Lung microvascular endothelial cell (primary cell): ENCODE data around the gene CRHBP. TPM values are rescaled to one million over a fixed set of nuclear protein-coding genes. Genes with fewer than 3 reads are reported as not detected.
"Not testable (repeated sequence)": the region's sequence is repeated elsewhere in the genome, so short reads cannot be mapped to it uniquely, and the experiment has no call there.

Source experiments
- DNase-seq, 2 donors: peaks; one replicate each; pipeline versions ENCODE4 v3.0.0 to v3.0.0-alpha.2; 2010; ENCODE audit warnings: low read depth in 2 of 2
- total RNA-seq: library from RNA; depleted of rRNA; stranded (reverse); fragments of >200 nt; gene quantifications from 2 replicates; pipeline ENCODE4 v1.2.1, GENCODE V29; 2014

Gene CRHBP
- total RNA-seq, 1 donor from 2014 or later, result not detected

DNA sequence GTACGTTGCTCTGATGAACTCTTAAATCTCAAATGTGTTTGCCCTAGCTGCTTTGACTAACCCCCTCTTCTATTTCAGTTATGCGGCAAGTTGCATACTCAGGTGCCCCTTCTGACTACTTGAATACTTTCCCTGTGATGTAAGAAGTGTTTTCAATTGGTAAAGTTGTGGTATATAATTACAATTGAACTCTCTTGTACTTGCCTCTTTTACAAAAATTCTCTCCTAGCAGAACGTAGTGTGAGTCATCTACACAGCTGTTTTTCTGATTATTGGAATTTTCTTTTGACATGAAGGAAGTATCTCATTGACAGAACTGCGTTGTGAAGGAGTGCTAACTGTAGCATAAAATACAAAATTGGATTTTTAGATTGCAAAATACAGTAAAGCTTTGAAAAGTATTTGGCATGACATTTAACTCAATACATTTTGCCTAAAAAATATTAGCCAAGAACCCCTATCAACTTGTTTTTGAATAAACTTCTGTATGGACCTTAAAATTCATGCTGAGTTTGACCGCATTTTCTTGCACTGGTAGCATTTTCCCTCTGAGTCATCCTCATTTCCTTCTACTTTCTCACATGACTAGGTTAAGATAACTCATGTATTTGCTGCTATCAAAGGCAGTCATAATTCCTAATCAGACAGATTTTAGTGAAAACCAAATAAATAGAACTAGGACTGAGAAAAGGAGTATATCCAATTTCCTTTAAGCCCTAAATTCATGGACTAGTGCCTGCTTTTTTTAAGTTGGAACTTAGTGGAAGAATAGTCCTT lies 6.3 kb downstream of the CRHBP start:
- DNase-seq, result peak in 1 of 2 donors; percentile 79

DNA sequence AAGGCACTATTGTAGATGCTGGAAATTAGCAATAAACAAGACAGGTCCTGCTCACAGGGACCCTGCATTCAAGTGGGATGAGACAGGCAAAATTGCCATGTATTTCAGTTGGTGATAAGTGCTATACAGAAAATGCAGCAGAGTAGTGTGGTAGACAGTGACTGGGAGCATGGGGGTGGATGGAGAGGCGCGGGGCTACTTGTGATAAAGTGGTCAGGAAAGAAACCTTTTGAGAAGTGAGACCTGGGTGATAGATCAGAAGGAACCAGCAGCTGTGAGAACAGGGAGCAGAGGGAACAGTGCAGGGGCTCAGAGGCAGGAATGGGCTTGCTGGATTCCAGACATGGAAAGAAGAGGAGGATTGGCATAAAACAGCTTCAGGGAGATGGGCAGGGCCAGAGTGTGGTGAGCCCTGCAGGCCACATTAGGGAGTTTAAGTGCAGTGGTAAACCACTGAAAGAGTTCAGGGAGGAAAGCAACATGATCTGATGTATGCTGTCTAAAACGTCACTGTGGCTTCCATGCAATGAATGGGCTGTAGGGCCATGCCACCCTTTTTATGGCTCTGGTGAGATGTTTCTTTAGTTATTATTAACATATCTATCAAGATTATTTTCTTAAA lies 7.3 kb downstream of the CRHBP start:
- no peak for DNase-seq

DNA sequence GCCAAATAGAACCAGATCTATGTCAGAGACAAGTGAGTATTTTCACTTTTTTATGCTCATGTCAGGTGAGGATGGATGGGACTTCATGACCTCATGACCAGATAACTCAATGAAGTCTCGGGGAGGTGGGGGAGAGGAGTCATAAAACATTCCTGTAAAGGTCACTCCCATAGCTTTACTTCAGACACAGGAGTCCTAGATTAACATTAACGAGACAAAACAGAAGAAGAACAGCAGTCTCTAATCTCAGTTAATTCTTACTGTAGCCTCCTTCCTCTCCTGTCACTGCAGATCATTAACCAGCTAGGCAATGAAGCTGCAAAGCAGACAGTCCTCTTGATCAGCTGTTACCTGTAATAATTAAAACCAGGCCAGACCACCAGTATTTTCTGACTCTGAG lies 11.2 kb downstream of the CRHBP start:
- no peak for DNase-seq

DNA sequence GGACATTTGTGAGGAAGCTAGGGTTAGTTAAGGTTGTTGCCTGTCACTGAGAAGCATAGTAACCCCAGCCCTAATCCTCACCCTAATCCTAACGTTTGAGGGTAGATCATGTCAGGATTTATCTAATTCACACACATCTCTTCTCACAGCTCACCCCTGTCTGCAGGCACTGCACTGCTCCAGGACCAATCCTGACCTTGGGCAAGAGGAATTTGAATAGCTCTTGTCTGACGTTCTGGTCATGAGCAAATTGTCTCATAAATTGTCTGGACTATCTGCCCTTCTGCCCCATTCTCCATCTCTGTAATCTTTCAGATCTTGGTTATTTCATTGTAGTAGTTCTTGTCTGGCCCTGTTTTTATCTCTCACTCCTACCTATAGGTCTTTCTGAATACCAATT lies 18.7 kb downstream of the CRHBP start:
- no peak for DNase-seq

DNA sequence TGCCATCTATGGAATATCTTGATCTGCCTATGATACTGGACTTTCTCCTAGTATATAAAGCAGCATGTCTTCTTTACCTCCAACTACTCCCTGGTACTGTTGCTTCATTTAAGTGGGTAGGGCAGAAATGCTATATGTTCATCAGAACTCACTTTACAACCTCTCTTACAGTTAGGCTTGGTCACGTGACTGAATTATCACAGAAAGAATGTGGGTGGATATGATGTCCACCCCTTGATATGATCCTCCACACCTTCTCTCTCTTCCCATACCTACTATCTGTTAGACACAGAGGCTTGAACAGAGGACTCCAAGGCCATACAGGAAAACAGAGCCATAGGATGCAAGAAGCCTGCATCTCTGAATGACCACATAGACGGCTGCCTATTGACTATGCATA lies 19.8 kb downstream of the CRHBP start:
- no peak for DNase-seq

DNA sequence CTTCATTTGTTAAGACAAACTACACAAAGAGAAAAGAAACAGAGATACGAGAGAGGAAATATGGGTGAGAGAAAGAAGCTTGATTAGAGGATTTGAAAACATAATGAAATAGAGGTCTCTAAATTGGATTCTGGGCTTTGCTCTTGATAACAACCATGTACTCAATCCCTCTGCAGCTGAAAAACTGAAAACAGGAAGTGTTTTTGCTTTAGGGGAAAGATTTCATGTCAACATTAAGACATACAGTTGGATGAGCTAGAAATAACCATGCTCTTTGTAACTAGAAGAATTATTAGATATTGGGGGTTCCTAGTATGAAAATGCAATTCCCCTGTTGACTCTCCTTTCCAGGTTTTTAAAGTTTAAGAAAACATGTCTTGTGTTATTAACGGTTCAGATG lies 21.9 kb downstream of the CRHBP start:
- no peak for DNase-seq

DNA sequence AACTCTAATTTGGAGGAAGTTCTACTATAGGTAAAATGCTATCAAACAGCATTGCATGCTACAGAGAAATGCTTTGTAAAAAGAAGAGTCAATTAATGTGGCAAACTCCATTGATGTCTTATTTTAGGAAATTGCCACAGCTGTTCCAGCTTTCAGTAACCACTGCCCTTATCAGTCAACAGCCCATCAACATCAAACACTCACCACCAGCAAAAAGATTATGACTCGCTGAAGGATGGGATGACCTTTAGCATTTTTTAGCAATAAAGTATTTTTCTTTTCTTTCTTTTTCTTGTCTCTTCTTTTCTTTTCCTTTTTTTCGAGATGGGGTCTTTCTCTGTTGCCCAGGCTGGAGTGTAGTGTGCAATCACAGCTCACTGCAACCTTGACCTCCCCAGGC lies 26.0 kb downstream of the CRHBP start:
- no peak for DNase-seq

DNA sequence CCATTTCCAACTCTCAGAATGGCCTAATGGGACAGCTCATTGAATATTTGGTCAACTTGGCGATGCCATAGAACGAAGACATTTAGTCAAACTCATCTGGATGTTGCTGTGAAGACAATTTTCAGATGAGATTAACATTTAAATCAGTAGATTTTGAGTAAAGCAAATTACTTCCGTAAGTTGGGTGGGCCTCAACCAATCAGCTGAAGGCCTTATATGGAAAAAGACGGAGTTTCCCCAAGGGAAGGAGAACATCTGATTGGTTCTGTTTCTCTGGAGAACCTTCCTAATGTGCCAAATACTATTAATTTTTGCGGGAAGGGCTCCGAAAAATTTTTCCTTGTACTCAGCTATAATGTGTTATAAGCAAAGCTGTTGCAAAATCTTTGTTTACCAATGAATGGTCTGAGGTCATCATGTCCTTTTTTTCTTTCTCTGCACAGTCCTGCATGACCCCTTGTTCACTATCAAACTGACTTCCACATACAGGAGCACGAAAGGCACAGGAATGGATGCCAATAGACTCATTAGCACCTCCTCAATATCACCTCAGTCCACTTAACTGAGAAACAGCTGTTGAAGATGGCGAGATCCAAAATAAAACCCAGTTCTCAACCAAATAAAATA lies 27.8 kb downstream of the CRHBP start:
- no peak for DNase-seq

DNA sequence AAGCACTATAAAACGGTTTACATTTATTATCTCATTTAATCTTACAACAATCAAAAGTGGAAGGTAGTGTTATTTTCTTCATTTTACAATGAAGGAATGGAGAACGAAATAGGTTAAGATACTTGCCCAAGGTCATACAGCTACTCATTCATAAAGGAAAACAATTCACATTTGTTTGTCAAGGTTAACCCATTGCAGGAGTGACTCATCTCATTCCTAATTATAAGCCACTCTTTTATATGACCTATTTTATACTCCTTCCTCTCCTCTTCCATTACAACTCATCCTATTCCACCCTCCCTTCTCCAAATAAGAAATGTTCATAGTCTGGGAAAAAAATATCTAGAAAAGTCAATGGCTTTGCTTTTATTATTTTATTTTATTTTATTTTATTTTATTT lies 29.6 kb downstream of the CRHBP start:
- DNase-seq, result no peak

DNA sequence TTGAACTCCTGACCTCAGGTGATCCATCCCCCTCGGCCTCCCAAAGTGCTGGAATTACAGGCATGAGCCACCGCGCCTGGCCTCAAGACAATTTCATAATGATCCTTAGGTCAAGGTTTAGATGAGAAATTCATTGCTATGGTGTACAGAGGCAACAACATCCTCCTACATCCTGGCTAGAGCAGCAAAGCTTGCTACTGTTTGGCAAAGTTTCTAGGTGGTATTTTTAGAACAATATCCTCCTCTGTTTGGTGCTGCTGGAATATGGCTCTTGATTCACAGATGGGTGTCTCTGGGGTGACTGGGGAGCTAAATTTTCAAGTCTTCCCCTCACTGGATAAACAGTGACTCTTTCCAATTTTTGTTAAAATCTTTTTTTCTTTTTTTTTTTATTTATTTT lies 30.6 kb downstream of the CRHBP start:
- DNase-seq, result no peak

DNA sequence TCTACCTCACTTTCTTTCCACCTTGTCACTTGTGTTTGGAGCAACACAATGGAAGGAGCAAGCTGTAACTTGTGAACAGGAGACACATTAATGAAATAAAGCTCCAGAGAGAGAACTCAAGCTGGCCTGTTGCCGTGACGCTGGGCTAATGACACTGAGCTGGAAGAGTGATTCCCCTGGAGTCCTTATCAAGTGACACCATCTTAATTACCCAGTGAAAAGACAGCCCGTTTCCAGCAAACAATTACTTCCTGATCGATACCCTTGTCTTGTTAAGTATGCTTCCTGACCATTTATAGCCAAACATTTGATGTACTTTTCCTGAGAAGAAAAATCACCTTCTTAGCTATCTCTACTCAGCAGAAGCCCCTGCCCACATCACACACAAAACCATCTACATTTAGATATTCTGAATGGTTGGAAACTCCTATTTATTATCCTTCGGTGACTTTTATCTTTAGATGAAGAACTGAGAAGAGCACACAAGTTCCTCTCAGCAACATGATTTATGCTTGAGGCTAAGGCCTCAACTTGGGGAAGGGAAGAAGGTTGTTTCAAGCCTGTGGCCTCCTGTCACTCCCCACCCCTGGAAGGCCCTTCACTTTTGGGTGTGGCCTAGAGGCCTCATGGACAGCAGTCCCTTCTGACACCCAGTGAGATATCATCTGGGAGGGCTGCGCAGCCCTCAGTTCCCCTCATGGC lies 34.1 kb downstream of the CRHBP start:
- DNase-seq, result no peak

DNA sequence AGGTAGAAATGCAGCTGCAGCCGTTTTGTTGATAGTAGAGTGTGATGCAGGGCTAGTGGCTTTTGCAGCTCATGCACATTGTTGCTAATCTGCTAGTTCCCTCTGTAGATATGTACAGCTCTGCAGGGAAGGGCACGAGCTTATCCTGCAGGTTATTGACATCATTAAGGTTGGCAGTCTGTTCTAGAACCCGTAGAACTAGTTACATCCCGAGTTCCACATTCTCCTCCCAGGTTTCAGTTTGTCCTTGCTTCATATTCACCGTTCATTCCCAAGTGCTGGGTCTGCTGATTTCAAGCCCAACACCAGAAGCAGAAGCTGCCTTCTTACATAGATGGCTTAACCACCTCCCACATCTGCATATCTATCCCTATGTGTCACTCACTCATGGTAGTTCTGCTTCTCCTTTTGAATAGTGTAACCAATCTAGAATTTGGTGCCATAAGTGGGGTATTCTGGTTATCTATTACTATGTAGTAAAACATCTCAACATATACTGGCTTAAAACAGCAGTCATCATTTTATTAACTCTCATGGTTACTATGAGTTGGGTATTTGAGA lies 38.1 kb downstream of the CRHBP start:
- DNase-seq, result no peak

DNA sequence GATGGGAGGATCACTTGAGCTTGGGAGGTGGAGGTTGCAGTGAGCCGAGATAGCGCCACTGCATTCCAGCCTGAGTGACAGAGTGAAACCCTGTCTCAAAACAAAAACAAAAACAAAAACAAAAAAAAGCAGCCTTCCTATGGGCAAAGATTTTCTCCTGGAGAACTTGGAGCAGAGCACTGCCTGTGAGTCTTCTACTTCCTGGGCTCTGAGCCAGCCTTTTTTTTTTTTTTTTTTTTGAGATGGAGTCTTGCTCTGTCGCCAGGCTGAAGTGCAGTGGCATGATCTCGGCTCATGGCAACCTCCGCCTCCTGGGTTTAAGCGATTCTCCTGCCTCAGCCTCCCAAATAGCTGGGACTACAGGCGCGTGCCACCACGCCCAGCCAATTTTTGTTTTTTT lies 40.6 kb downstream of the CRHBP start:
- not testable (repeated sequence) for DNase-seq

DNA sequence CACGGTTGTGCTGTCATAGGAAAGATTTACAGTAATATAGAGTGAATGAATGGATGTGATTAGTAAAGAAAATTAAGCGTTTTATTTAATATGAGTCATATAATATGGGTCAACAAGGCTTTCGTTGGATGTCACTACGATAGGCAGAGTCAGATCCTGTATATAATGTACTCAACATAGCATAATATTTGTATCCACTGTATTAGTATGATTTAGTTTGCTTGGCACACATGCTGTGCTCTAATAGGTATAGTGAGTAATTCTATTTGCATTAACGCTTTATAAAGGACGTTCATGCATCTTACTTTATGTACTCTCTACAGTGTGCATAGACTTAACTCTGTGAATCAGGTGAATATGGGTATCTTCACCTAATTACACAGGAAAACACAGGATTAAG lies 41.5 kb downstream of the CRHBP start:
- no peak for DNase-seq

DNA sequence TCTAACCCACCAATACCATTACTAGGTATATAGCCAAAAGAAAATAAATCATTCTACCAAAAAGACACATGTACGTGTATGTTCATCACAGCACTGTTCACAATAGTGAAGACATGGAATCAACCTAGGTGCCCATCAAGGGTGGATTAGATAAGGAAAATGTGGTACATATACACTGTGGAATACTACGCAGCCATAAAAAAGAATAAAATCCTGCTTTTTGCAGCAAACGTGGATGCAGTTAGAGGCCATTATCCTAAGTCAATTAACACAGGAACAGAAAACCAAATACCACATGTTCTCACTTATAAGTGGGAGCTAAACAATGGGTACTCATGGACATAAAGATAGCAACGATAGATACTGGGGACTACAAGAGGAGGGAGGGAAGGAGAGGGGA lies 45.4 kb downstream of the CRHBP start:
- DNase-seq, result not testable (repeated sequence)

DNA sequence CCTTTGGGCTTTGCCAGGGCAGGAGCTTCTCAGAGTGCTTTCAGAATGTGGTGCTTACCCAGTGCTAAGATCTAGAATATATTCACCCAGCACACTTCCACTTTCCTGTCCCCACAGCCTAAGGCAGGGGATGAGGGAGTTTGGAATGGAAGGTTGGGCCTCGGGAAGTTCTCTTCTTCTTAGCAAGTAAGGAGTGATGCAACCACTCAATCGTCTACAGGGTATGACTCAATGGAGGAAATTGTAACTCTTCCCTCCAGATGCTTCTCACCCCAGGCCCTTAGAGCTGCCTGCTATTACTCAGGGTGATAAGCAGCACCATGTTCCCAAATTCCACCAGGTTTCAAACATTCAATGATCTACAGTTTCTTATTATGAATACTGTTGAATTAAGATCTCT lies 46.6 kb downstream of the CRHBP start:
- DNase-seq, result peak in 1 of 2 donors; percentile 57

DNA sequence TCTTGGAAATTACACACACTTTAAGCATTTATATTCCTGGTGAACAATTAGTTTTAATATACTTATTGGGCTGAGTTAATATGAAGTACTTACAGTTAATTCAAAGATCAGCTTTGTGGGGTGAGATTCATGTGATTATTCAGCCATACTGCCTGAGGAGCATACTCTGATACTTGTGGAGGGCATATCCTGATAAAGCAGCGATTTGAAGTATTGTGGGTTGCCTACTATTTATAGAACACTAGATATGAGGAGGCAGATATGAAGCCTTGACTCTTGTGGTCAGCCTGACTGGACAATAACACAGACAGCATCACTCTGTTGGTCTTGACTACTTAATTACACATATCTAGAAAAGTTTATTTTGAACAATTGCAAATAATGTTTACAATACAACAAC lies 50.4 kb downstream of the CRHBP start:
- DNase-seq, result no peak

DNA sequence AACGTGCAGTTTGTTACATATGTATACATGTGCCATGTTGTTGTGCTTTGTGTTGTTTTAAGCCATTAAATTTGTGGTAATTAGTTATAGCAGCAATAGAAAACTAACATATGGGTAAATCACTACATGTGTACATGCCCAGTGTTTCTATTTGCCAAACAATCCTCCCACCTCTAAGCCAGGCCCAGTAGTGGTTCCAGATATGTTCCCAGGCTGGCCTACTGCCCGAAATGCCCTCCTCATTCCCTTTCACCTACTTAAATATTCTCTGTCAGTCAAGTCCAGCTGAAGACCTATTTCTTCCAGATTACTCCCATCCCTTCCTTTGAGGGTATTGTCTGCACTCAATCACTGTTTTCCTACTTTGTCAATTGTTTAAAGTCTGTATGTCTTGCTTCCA lies 53.3 kb downstream of the CRHBP start:
- DNase-seq, result no peak

DNA sequence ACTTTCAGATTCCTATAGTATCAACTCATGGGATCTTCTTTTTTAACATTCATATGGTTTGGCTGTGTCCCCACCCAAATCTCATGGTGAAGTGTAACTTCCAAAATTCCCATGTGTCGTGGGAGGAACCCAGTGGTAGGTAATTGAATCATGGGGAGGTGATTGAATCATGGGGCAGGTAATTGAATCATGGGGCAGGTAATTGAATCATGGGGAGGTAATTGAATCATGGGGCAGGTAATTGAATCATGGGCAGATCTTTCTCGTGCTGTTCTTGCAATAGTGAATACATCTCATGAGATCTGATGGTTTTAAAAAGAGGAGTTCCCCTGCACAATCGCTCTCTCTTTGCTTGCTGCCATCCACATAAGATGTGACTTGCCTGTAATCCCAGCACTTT lies 55.6 kb downstream of the CRHBP start:
- DNase-seq, result no peak

DNA sequence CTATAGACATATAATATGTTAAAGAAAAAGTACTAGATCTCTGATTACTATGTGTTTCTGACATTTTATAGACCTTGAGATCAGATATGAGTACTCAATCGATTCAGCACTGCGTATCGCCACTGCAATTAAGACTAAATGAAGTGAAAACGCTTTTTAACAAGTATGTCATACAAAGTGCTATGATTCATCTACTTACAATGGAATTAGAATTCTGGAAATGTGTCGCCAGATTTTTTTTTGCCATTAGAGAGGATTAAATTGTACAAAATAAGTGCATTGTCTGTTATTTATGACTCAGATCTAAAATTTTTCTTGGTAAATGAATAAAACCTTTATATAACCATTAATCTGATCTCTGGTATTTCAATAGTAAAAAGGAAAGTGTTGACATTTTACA lies 57.4 kb downstream of the CRHBP start:
- no peak for DNase-seq

DNA sequence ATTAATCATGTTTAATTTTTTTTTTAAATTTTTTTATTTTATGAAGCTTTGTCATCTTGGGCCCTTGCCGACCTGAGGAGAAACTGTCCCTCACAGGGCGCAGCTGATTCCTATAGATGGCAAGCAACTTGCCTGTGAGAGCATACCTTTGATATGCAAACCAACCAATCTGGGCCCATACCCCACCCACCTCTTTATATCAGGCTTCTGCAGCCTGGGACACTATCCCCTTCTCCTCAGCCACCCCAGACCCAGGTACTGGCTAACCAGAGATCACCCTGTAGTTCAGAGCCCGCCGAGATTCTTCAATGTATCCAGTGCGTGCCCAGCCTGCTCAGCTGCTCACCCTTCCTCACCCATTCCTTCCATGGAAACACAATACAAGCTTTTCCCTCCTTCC lies 58.7 kb downstream of the CRHBP start:
- no peak for DNase-seq

DNA sequence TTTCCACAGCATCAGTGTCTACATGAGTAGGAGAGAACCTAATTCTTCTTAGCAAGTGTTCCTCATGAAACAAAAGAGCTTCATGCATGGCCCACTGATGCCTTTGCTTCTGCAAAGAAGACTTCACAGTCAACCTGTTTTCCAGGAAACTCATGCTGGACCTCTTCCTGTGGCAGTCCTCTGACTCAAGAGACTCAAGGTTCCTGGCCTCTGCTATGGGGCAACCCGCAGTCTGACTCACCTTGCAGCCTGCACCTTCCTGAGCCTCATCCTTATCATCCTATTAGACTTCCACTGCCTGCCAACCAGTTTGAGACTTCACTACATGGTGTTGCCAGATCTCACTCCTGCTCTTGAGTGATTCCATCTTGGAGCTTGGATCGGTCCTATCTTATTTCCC lies 59.8 kb downstream of the CRHBP start:
- DNase-seq, result peak in 1 of 2 donors; percentile 4
